Measurements from ENCODE around the gene KRTAP19-1. TPM values are rescaled to one million over a fixed set of nuclear protein-coding genes. Genes with fewer than 3 reads are reported as not detected.

KRTAP19-1 gene
- total RNA-seq, 1 donor from 2014 or later = not detected

DNA sequence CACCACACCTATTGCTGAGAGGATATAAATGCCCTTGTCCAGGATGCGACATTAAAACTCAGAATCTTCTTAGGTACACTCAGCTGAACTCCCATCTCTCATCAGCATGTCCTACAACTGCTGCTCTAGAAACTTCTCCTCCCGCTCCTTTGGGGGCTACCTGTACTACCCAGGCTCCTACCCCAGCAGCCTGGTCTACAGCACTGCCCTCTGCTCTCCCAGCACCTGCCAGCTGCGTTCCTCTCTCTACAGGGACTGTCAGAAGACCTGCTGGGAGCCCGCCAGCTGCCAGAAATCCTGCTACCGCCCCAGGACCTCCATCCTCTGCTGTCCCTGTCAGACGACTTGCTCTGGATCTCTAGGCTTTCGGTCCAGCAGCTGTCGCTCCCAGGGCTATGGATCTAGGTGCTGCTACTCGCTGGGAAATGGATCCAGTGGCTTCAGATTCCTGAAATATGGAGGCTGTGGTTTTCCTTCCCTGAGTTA is 50.0 kb downstream of the KRTAP19-1 start, which contains the start of gene KRTAP13-4:
Gene KRTAP13-4, plus strand, starts transcription at position 51 of the 486 bp plus-strand sequence. Its CDS starts 56 bp downstream, at position 107.
- no peak for DNase-seq (ENCODE audit: low spot score)

Other genes with a start within 250 kb of the KRTAP19-1 start
- gene KRTAP24-1, start 197.4 kb downstream of the KRTAP19-1 start, total RNA-seq (ENCODE audit: insufficient read depth, low replicate concordance) = 9.9 TPM
- gene KRTAP25-1, start 190.9 kb downstream of the KRTAP19-1 start, total RNA-seq (ENCODE audit: insufficient read depth, low replicate concordance) = not detected
- not detected for gene KRTAP26-1, start 160.1 kb downstream of the KRTAP19-1 start, total RNA-seq (ENCODE audit: insufficient read depth, low replicate concordance)
- gene KRTAP27-1, start 142.7 kb downstream of the KRTAP19-1 start, total RNA-seq (ENCODE audit: insufficient read depth, low replicate concordance) = not detected
- not detected for gene KRTAP23-1, start 131.8 kb downstream of the KRTAP19-1 start, total RNA-seq (ENCODE audit: insufficient read depth, low replicate concordance)
- gene KRTAP13-2, start 108.1 kb downstream of the KRTAP19-1 start, total RNA-seq (ENCODE audit: insufficient read depth, low replicate concordance) = 1.2 TPM
- gene KRTAP13-1, start 84.3 kb downstream of the KRTAP19-1 start, total RNA-seq (ENCODE audit: insufficient read depth, low replicate concordance) = not detected
- not detected for gene KRTAP13-3, start 54.4 kb downstream of the KRTAP19-1 start, total RNA-seq (ENCODE audit: insufficient read depth, low replicate concordance)
- 3.4 TPM for gene KRTAP13-4, start 50.1 kb downstream of the KRTAP19-1 start, total RNA-seq (ENCODE audit: insufficient read depth, low replicate concordance)
- 5.5 TPM for gene KRTAP15-1, start 40.1 kb downstream of the KRTAP19-1 start, total RNA-seq (ENCODE audit: insufficient read depth, low replicate concordance)
- gene KRTAP19-2, start 7.1 kb upstream of the KRTAP19-1 start, total RNA-seq (ENCODE audit: insufficient read depth, low replicate concordance) = 8.2 TPM
- gene KRTAP19-3, start 11.6 kb upstream of the KRTAP19-1 start, total RNA-seq (ENCODE audit: insufficient read depth, low replicate concordance) = not detected
- not detected for gene KRTAP19-4, start 16.8 kb upstream of the KRTAP19-1 start, total RNA-seq (ENCODE audit: insufficient read depth, low replicate concordance)
- gene KRTAP19-5, start 21.8 kb upstream of the KRTAP19-1 start, total RNA-seq (ENCODE audit: insufficient read depth, low replicate concordance) = 13.0 TPM
- gene KRTAP19-6, start 61.5 kb upstream of the KRTAP19-1 start, total RNA-seq (ENCODE audit: insufficient read depth, low replicate concordance) = not detected
- gene KRTAP19-7, start 80.9 kb upstream of the KRTAP19-1 start, total RNA-seq (ENCODE audit: insufficient read depth, low replicate concordance) = not detected
- not detected for gene KRTAP22-2, start 110.0 kb upstream of the KRTAP19-1 start, total RNA-seq (ENCODE audit: insufficient read depth, low replicate concordance)
- not detected for gene KRTAP6-3, start 112.1 kb upstream of the KRTAP19-1 start, total RNA-seq (ENCODE audit: insufficient read depth, low replicate concordance)
- not detected for gene KRTAP6-2, start 118.5 kb upstream of the KRTAP19-1 start, total RNA-seq (ENCODE audit: insufficient read depth, low replicate concordance)
- not detected for gene KRTAP22-1, start 120.7 kb upstream of the KRTAP19-1 start, total RNA-seq (ENCODE audit: insufficient read depth, low replicate concordance)
- gene KRTAP6-1, start 133.6 kb upstream of the KRTAP19-1 start, total RNA-seq (ENCODE audit: insufficient read depth, low replicate concordance) = not detected
- gene KRTAP20-1, start 136.1 kb upstream of the KRTAP19-1 start, total RNA-seq (ENCODE audit: insufficient read depth, low replicate concordance) = 28.4 TPM
- not detected for gene KRTAP20-4, start 140.3 kb upstream of the KRTAP19-1 start, total RNA-seq (ENCODE audit: insufficient read depth, low replicate concordance)
- 3.9 TPM for gene KRTAP20-2, start 154.8 kb upstream of the KRTAP19-1 start, total RNA-seq (ENCODE audit: insufficient read depth, low replicate concordance)
- gene KRTAP20-3, start 162.5 kb upstream of the KRTAP19-1 start, total RNA-seq (ENCODE audit: insufficient read depth, low replicate concordance) = not detected
- not detected for gene KRTAP21-3, start 238.4 kb upstream of the KRTAP19-1 start, total RNA-seq (ENCODE audit: insufficient read depth, low replicate concordance)